ENCODE measurements around the gene NPAS3. TPM values are rescaled to one million over a fixed set of nuclear protein-coding genes. Genes with fewer than 3 reads are reported as not detected.
A peak's percentile ranks its signal among the peaks of the same experiment; 100 is the strongest.

The NPAS3 gene
- total and polyA plus RNA-seq, 2 of the 8 experiments (the other 6 are each of a cell fraction or from before 2014, with no cell fraction given): 0.11 to 0.60 TPM

DNA sequence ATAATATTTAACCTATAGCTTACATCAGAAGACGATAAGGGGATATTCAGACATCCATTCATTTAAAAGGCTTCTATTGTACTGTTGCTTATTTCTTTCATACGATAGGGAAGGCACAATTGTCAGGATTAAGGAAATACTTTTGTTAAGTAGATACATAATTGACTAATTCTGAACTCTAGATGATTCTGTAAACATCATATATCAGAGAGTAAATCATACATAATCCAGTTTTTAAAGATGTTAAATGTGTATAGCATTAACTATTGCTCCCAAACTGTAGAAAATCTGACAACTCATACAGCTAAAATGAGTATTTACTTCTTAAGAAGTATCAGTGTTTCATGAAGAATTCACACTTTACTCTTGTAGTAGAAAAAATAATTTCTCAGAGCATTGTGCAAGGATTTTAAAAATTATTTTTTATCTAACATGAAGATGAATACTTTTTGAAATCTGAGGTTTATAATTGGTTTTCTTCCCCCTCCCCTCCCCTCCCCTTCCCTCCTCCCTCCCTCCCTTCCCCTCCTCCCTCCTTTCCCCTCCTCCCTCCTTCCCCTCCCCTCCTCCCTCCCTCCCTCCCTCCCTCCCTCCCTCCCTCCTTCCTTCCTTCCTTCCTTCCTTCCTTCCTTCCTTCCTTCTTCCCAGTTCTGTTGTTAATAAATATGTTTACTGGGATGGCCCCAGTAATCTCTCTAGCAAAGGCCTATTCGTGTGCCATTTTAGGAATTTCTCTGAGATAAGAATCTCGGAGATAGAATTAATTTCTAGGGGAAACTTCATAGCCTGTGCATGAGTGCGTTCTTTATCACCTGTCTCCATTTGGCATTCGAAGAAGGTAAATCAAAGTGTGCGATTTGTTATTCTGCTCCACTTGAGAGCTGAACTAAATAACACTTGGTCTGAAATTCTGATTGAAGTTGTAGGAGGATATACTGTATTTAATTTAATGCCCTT, 2.3 kb downstream of the NPAS3 start:
- CTCF ChIA-PET (ENCODE audit: partially characterized antibody): no interaction called here
- H2AFZ ChIP-seq (ENCODE audit: low read length): no peak overlapping the region
- no peak overlapping the region for H4K5ac ChIP-seq (ENCODE audit: insufficient read length, low read depth, low read length)
- 72% methylated on average over 7 of the region's 7 CpGs; no CpG with 5 or more reads in 1 of the 2 experiments for WGBS, 2 experiments (ENCODE audit: extremely low coverage in 1 of 2, insufficient coverage in 1 of 2, insufficient read length in 1 of 2, insufficient replicate concordance in 2 of 2, low coverage in 1 of 2, low lambda C conversion rate in 2 of 2, missing lambda C conversion rate in 1 of 2)
- H3K4me2 ChIP-seq (ENCODE audit: insufficient read depth in 1 of 2, low read depth in 2 of 2, low read length in 2 of 2): peak overlapping the region; percentile 66 to 71
- no peak overlapping the region for H2BK120ac ChIP-seq (replicated peaks; ENCODE audit: low read depth, low read length)
- FAIRE-seq: no peak
- no peak overlapping the region for H2AK5ac ChIP-seq (ENCODE audit: low read depth, low read length)
- no peak overlapping the region for H3K23ac ChIP-seq (ENCODE audit: insufficient read length)
- H2BK12ac ChIP-seq (ENCODE audit: low read depth, low read length): no peak overlapping the region
- H4K20me1 ChIP-seq (replicated peaks in 1 of 2; ENCODE audit: control insufficient read depth in 1 of 2, insufficient read depth in 2 of 2, low read length in 2 of 2): peaks cover 0 to 2% of the 10 kb centered on the region in 2 experiments
- no peak overlapping the region for H3K14ac ChIP-seq (ENCODE audit: insufficient read length)
- no peak overlapping the region for H3K27ac ChIP-seq (ENCODE audit: low read depth, low read length)
- peaks cover 8 to 29% (median 25%) of the 10 kb centered on the region in 4 experiments for H3K27me3 ChIP-seq (replicated peaks in 1 of 4; ENCODE audit: control insufficient read depth in 3 of 4, extremely low read depth in 1 of 4, insufficient read depth in 3 of 4, low read length in 3 of 4)
- no peak overlapping the region for H4K8ac ChIP-seq (ENCODE audit: extremely low read depth, insufficient read depth, low read length)
- no peak for DNase-seq (ENCODE audit: low read depth in 1 of 2, low spot score in 2 of 2)
- H3K4me3 ChIP-seq (ENCODE audit: extremely low read depth in 1 of 4, insufficient read depth in 2 of 4, low read depth in 3 of 4, low read length in 4 of 4): peak overlapping the region in 1 of 4 experiments; percentile 75; a peak in 3 of 8 replicates
- H3K18ac ChIP-seq (ENCODE audit: extremely low read depth, low read length): no peak overlapping the region
- H2BK20ac ChIP-seq (ENCODE audit: low read length): no peak overlapping the region
- H3K9me3 ChIP-seq (ENCODE audit: insufficient read depth in 2 of 2, low read depth in 1 of 2, low read length in 1 of 2): no peaks in the 10 kb centered on the region
- H3K9ac ChIP-seq (replicated peaks in 1 of 4; ENCODE audit: extremely low read depth in 1 of 4, low read depth in 3 of 4, low read length in 3 of 4): no peak overlapping the region
- no peak overlapping the region for H2BK15ac ChIP-seq (ENCODE audit: low read length)
- H4K91ac ChIP-seq (replicated peaks; ENCODE audit: insufficient read length, low read length): no peak overlapping the region
- H3K23me2 ChIP-seq (ENCODE audit: low read depth, low read length): peaks cover 8% of the 10 kb centered on the region; the same call in 1 of the 2 replicates
- no peak overlapping the region for H3K4ac ChIP-seq (replicated peaks; ENCODE audit: insufficient read length, low read depth, low read length)
- H3K79me1 ChIP-seq (ENCODE audit: low read depth, low read length): no peaks in the 10 kb centered on the region
- no peaks in the 10 kb centered on the region for H3K36me3 ChIP-seq (ENCODE audit: control insufficient read depth in 2 of 4, insufficient read depth in 4 of 4, low read length in 3 of 4)
- no peaks in the 10 kb centered on the region for H3K79me2 ChIP-seq (ENCODE audit: control insufficient read depth in 1 of 2, insufficient read depth in 2 of 2, low read length in 2 of 2)
- POLR2A ChIA-PET (ENCODE audit: partially characterized antibody): no interaction called here
- H2BK5ac ChIP-seq (ENCODE audit: low read depth, low read length): no peak overlapping the region
- H3K56ac ChIP-seq (replicated peaks; ENCODE audit: insufficient read length, low read depth, low read length): no peak overlapping the region
- H3K4me1 ChIP-seq (replicated peaks in 1 of 4; ENCODE audit: control insufficient read depth in 3 of 4, insufficient read depth in 4 of 4, low read length in 3 of 4): peaks cover 3 to 13% (median 8%) of the 10 kb centered on the region in 4 experiments; a peak in 5 of 7 replicates
- TF ChIP-seq RXRA (IDR thresholded peaks at IDR 0.05; ENCODE audit: insufficient read depth, low read depth, low read length): no peak
- no peak for TF ChIP-seq CHD1 (IDR thresholded peaks at IDR 0.05; ENCODE audit: low read depth, low read length)
- TF ChIP-seq, protein P1, sequence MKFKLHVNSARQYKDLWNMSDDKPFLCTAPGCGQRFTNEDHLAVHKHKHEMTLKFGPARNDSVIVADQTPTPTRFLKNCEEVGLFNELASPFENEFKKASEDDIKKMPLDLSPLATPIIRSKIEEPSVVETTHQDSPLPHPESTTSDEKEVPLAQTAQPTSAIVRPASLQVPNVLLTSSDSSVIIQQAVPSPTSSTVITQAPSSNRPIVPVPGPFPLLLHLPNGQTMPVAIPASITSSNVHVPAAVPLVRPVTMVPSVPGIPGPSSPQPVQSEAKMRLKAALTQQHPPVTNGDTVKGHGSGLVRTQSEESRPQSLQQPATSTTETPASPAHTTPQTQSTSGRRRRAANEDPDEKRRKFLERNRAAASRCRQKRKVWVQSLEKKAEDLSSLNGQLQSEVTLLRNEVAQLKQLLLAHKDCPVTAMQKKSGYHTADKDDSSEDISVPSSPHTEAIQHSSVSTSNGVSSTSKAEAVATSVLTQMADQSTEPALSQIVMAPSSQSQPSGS (IDR thresholded peaks at IDR 0.05; ENCODE audit: low read length): no peak
- no peak for TF ChIP-seq SUZ12 (IDR thresholded peaks at IDR 0.05; ENCODE audit: low read length)
- no peak for TF ChIP-seq PHF8 (conservative IDR thresholded peaks at IDR 0.05; ENCODE audit: low read depth, low read length)
- no peak for TF ChIP-seq ASH2L (IDR thresholded peaks at IDR 0.05; ENCODE audit: low read length)
- no peak for TF ChIP-seq SP1 (IDR thresholded peaks at IDR 0.05; ENCODE audit: low read depth, low read length)
- no peak for TF ChIP-seq CREB1 (IDR thresholded peaks at IDR 0.05)
- no peak for TF ChIP-seq SIN3A (conservative IDR thresholded peaks at IDR 0.05 in 1 of 2, IDR thresholded peaks at IDR 0.05 in 1 of 2; ENCODE audit: low read depth in 1 of 2, low read length in 2 of 2)
- no peak for TF ChIP-seq JUN (IDR thresholded peaks at IDR 0.05; ENCODE audit: low read depth, low read length)

All from H1 (cell line).